HG02610 (cell line): ENCODE results near the gene PCDHA9.
"Not testable (repeated sequence)": the region's sequence is repeated elsewhere in the genome, so short reads cannot be mapped to it uniquely, and the experiment has no call there.

Source experiments
- ATAC-seq: cut with Tn5 transposase; IDR thresholded peaks from one replicate; pipeline ENCODE4 v1.9.1; 2021; ENCODE audit warnings: mild to moderate bottlenecking, moderate library complexity; ENCODE audit not compliant: unreplicated experiment

The PCDHA9 gene

GRCh38 chr5:140835622-140836510 lies 12.3 kb upstream of the PCDHA9 start:
- ATAC-seq: no peak

- ATAC-seq: no peak
Measured at GRCh38 chr5:140840978-140841962, 6.9 kb upstream of the PCDHA9 start, which contains the start of gene PCDHA8. PCDHA8 (plus strand) TSS chr5:140841187; CDS start chr5:140841322, 135 bp downstream.

- no peak for ATAC-seq
Measured at GRCh38 chr5:140842798-140843733, 5.1 kb upstream of the PCDHA9 start.

- not testable (repeated sequence) for ATAC-seq
Measured at GRCh38 chr5:140849831-140850634, 1.9 kb downstream of the PCDHA9 start.

GRCh38 chr5:140855772-140856674 lies 7.8 kb downstream of the PCDHA9 start, which contains the start of gene PCDHA10:
PCDHA10 (plus strand) TSS chr5:140855897; CDS start chr5:140856049, 152 bp downstream.
- ATAC-seq: no peak

- no peak for ATAC-seq
Measured at GRCh38 chr5:140857177-140857986, 9.2 kb downstream of the PCDHA9 start.

- ATAC-seq: no peak
Measured at GRCh38 chr5:140857987-140858240, 9.7 kb downstream of the PCDHA9 start.

- ATAC-seq: no peak
Measured at GRCh38 chr5:140862441-140863295, 14.5 kb downstream of the PCDHA9 start.

GRCh38 chr5:140868721-140869554 lies 20.8 kb downstream of the PCDHA9 start, which contains the start of gene PCDHA11:
PCDHA11 (plus strand) TSS chr5:140868957; CDS start chr5:140869104, 147 bp downstream.
- no peak for ATAC-seq

- no peak for ATAC-seq
Measured at GRCh38 chr5:140869555-140869886, 21.3 kb downstream of the PCDHA9 start.

GRCh38 chr5:140870221-140871201 lies 22.3 kb downstream of the PCDHA9 start:
- ATAC-seq: no peak

- no peak for ATAC-seq
Measured at GRCh38 chr5:140875085-140876065, 27.2 kb downstream of the PCDHA9 start, which contains the start of gene PCDHA12. PCDHA12 (plus strand) TSS chr5:140875308; CDS start chr5:140875473, 165 bp downstream.

- not testable (repeated sequence) for ATAC-seq
Measured at GRCh38 chr5:140876541-140877261, 28.5 kb downstream of the PCDHA9 start.
